RWPE2 (cell line): Measurements from ENCODE around the gene STX1B.
"Not testable (repeated sequence)": the region's sequence is repeated elsewhere in the genome, so short reads cannot be mapped to it uniquely, and the experiment has no call there.

Experiments used
- ATAC-seq: fragments of 200-7000 bp; cut with Tn5 transposase; 3 replicates; pipeline ENCODE4 v1.9.1; 2021; ENCODE audit warnings: low read depth
- DNase-seq: peaks from one replicate; pipeline ENCODE4 v3.0.0-alpha.2; 2020; ENCODE audit warnings: low spot score
- H3K27ac ChIP-seq: fragments of 450-650 bp; 2 replicates; pipeline ENCODE4 v1.5.1; 2017; ENCODE audit warnings: mild to moderate bottlenecking; ENCODE audit not compliant: poor library complexity, severe bottlenecking
- H3K27me3 ChIP-seq: fragments of 250-450 bp; sonication (Bioruptor Pico); 2 replicates; pipeline ENCODE4 v1.5.1; 2021; ENCODE audit warnings: mild to moderate bottlenecking, moderate library complexity; ENCODE audit not compliant: insufficient read depth, poor library complexity, severe bottlenecking
- H3K36me3 ChIP-seq: fragments of 250-450 bp; sonication (Bioruptor Pico); 2 replicates; pipeline ENCODE4 v1.5.1; 2020; ENCODE audit warnings: low read depth, mild to moderate bottlenecking, moderate library complexity
- H3K4me1 ChIP-seq: fragments of 250-450 bp; sonication (Bioruptor Pico); 2 replicates; pipeline ENCODE4 v1.5.1; 2021; ENCODE audit warnings: mild to moderate bottlenecking, moderate library complexity; ENCODE audit not compliant: insufficient read depth, poor library complexity, severe bottlenecking
- H3K4me3 ChIP-seq: fragments of 250-450 bp; sonication (Bioruptor Pico); 2 replicates; pipeline ENCODE4 v1.5.1; 2021; ENCODE audit warnings: mild to moderate bottlenecking, moderate library complexity; ENCODE audit not compliant: severe bottlenecking
- H3K9me3 ChIP-seq: fragments of 250-450 bp; sonication (Bioruptor Pico); 2 replicates; pipeline ENCODE4 v1.5.1; 2021; ENCODE audit warnings: mild to moderate bottlenecking, moderate library complexity; ENCODE audit not compliant: severe bottlenecking
- TF ChIP-seq, protein P1 (sequence below): fragments of 450-650 bp; IDR thresholded peaks from one replicate; pipeline ENCODE4 v1.5.1; 2017; ENCODE audit warnings: mild to moderate bottlenecking, moderate library complexity; ENCODE audit not compliant: poor library complexity, severe bottlenecking

The STX1B gene

DNA sequence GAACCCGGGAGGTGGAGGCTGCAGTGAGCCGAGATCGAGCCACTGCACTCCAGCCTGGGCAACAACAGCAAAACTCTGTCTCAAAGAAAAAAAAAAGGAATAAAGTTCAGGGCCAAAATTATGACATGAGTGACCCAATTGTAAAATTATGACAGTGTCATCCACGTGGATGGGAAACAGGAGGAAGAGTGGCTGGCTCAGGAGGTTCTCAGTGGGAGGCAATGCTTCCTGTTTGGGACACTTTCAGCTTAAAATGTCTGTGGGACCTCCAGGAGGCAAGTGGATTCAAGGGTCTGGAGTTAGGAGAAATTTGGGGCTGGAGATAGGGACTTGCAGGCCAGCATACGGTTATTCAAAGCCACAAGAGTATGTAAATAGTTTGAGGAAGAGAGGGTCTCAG lies 14.9 kb upstream of the STX1B start:
- Histone ChIP-seq H3K27ac (no peak overlapping the region), H3K27me3 (no peaks in the 10 kb centered on the region), H3K4me3 (no peak overlapping the region), H3K36me3 (no peaks in the 10 kb centered on the region), H3K4me1 (no peaks in the 10 kb centered on the region), H3K9me3 (no peaks in the 10 kb centered on the region)
- ATAC-seq (no peak), DNase-seq (no peak)
- TF ChIP-seq, protein P1, sequence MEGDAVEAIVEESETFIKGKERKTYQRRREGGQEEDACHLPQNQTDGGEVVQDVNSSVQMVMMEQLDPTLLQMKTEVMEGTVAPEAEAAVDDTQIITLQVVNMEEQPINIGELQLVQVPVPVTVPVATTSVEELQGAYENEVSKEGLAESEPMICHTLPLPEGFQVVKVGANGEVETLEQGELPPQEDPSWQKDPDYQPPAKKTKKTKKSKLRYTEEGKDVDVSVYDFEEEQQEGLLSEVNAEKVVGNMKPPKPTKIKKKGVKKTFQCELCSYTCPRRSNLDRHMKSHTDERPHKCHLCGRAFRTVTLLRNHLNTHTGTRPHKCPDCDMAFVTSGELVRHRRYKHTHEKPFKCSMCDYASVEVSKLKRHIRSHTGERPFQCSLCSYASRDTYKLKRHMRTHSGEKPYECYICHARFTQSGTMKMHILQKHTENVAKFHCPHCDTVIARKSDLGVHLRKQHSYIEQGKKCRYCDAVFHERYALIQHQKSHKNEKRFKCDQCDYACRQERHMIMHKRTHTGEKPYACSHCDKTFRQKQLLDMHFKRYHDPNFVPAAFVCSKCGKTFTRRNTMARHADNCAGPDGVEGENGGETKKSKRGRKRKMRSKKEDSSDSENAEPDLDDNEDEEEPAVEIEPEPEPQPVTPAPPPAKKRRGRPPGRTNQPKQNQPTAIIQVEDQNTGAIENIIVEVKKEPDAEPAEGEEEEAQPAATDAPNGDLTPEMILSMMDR: no peak

DNA sequence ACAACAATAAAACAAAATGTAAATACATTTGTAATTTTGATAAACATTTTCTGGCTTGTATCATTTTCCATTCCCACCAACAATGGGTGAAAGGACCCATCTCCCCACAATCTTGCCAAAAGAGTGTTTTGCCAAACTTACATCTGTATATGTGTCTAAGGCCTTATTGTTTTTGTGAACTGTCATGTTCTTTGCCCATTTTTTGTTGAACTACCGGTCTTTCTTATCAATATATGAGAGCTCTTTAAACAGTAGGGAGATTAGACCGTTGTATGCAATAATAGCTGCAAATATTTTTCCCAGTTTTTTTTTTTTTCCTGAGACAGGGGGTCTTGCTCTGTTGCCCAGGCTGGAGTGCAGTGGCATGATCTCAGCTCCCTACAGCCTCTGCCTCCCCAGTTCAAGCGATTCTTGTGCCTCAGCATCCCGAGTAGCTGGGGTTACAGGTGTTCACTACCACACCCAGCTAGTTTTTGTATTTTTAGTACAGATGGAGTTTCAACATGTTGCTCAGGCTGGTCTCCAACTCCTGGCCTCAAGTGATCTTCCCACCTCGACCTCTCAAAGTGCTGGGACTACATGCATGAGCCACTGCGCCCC lies 13.3 kb upstream of the STX1B start:
- no peak for ATAC-seq
- TF ChIP-seq, protein P1: no peak
- no peak overlapping the region for H3K27ac ChIP-seq

DNA sequence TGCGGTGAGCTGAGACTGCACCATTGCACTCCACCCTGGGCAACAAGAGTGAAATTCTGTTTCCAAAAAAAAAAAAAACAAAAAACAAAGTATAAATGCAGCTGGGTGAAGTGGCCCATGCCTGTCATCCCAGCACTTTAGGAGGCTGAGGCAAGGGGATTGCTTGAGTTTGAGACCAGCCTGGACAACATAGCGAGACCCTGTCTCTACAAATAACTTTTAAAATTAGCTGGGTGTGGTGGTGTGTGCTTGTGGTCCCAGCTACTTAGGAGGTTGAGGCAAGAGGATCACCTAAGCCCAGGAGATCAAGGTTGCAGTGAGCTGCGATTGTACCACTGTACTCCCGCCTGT lies 12.8 kb upstream of the STX1B start:
- DNase-seq: no peak
- ATAC-seq: no peak
- TF ChIP-seq, protein P1: no peak
- no peak overlapping the region for H3K4me3 ChIP-seq
- no peaks in the 10 kb centered on the region for H3K4me1 ChIP-seq
- H3K27ac ChIP-seq: no peak overlapping the region
- no peaks in the 10 kb centered on the region for H3K9me3 ChIP-seq
- no peaks in the 10 kb centered on the region for H3K36me3 ChIP-seq
- H3K27me3 ChIP-seq: no peaks in the 10 kb centered on the region

More for the DNA sequence above, 13.3 kb upstream of the STX1B start:
- Histone ChIP-seq H3K36me3 (no peaks in the 10 kb centered on the region), H3K9me3 (no peaks in the 10 kb centered on the region), H3K4me1 (no peaks in the 10 kb centered on the region), H3K27me3 (no peaks in the 10 kb centered on the region), H3K4me3 (no peak overlapping the region)
- DNase-seq: no peak

DNA sequence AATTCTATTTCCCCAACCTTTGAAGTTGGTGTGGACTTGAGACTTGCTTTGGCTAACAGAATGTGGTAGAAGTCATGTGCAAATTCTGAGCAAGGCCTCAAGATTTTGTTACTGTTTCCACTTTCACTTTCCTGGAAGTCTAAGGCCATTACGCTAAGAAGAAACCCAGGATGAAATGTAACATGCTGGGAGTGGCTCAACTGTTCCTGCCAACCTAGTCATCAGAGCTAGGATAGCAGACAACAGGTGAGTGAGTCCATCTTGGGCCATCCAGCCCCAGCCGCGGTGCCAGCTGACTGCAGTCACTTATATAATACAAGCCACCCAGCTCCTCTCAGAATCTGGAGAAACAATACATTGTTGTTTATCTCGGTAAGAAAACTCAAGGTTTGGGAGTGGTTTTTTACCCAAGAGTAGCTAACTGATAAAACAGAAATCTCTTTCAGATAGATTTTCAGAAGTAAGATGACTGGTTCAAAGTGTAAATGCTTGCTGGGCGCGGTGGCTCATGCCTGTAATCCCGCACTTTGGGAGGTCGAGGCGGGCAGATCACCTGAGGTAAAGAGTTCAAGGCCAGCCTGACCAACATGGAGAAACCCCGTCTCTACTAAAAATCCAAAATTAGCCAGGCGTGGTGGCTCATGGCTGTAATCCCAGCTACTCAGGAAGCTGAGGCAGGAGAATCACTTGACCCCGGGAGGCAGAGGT lies 12.3 kb upstream of the STX1B start:
- Histone ChIP-seq H3K27me3 (no peaks in the 10 kb centered on the region), H3K9me3 (no peaks in the 10 kb centered on the region), H3K4me3 (no peak overlapping the region), H3K27ac (no peak overlapping the region), H3K36me3 (no peaks in the 10 kb centered on the region), H3K4me1 (no peaks in the 10 kb centered on the region)
- TF ChIP-seq, protein P1: no peak
- ATAC-seq (no peak), DNase-seq (no peak)

DNA sequence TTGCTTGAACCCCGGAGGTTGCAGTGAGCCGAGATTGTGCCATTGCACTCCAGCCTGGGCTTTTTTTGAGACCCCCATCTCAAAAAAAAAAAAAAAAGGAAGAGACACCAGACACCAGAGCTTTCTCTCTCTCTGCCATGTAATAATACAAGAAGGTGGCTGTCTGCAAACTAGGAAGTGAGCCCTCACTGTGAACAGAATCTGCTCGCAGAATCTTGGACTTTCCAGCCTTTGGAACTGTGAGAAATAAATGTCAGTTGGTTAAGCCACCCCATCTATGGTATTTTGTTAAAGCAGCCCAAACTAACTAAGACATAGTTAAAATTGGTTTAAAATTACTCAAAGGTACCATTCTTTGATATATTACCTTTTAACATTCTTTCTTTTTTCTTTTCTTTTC lies 10.1 kb upstream of the STX1B start:
- ATAC-seq (no peak), DNase-seq (no peak)
- Histone ChIP-seq H3K4me3 (no peak overlapping the region), H3K9me3 (no peaks in the 10 kb centered on the region), H3K27me3 (no peaks in the 10 kb centered on the region), H3K36me3 (no peaks in the 10 kb centered on the region), H3K27ac (no peak overlapping the region), H3K4me1 (no peaks in the 10 kb centered on the region)
- TF ChIP-seq, protein P1: no peak

DNA sequence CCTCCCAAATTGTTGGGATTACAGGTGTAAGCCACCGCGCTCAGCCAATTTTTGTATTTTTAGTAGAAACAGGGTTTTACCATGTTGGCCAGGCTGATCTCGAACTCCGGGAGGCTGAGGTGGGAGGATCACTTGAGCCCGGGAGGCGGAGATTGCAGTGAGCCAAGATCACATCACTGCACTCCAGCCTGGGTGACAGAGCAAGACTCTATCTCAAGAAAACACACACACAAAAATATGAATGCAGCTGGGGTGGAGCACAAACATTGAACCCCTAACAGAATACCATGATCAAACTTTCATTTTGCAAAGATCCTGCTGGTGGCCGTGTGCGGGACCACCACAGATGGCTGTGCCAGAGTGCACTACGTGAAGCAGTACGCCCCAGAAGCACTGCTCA lies 7.3 kb upstream of the STX1B start:
- H3K27me3 ChIP-seq, H3K4me1 ChIP-seq, ATAC-seq, H3K36me3 ChIP-seq, H3K4me3 ChIP-seq, H3K9me3 ChIP-seq, DNase-seq, H3K27ac ChIP-seq: not testable (repeated sequence)
